GM18951 (cell line): ENCODE results near the gene POLR2A.

Experiments
- POLR2A ChIP-seq: IDR thresholded peaks from 4 replicates; pipeline ENCODE4 v1.6.1; 2011; ENCODE audit warnings: mild to moderate bottlenecking; ENCODE audit not compliant: insufficient read length, insufficient read depth; ENCODE audit errors: extremely low read depth
- in situ Hi-C: fragments of 300-500 bp; cut with MboI; formaldehyde crosslinking; loops from one replicate; pipeline ENCODE4 v1.12.0; 2022; ENCODE audit warnings: low sequenced_read_pairs, mixed read lengths, inconsistent platforms; ENCODE audit not compliant: unreplicated experiment

The POLR2A gene

GRCh38 chr17:7495906-7496434 lies 11.8 kb downstream of the POLR2A start:
- in situ Hi-C loops = no loop called here
- TF ChIP-seq POLR2A = no peak

DNA sequence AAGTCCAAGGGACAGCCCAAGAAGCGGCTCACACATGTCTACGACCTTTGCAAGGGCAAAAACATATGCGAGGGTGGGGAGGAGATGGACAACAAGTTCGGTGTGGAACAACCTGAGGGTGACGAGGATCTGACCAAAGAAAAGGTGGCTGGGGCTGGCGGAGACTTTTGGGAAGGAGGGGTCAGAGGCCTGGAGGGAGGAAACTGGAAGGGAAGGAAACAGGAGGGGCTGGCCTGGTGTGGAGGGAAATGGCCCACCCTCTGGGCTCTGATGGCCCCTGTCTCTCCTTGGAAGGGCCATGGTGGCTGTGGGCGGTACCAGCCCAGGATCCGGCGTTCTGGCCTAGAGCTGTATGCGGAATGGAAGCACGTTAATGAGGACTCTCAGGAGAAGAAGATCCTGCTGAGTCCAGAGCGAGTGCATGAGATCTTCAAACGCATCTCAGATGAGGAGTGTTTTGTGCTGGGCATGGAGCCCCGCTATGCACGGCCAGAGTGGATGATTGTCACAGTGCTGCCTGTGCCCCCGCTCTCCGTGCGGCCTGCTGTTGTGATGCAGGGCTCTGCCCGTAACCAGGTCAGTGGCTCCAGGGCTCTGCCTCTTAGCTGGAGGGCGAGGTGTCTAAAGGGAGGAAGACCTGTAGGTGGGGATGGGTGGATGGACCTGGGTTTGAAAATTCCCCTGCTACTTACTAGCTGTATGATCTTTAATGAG lies 12.5 kb downstream of the POLR2A start:
- no peak for TF ChIP-seq POLR2A
- in situ Hi-C loops = no loop called here

GRCh38 chr17:7497228-7497627 lies 13.1 kb downstream of the POLR2A start:
- in situ Hi-C loops = no loop called here
- no peak for TF ChIP-seq POLR2A

GRCh38 chr17:7497636-7498035 lies 13.5 kb downstream of the POLR2A start:
- in situ Hi-C loops = no loop called here
- TF ChIP-seq POLR2A = no peak

GRCh38 chr17:7499161-7499560 lies 15.0 kb downstream of the POLR2A start:
- in situ Hi-C loops = no loop called here
- TF ChIP-seq POLR2A = no peak

DNA sequence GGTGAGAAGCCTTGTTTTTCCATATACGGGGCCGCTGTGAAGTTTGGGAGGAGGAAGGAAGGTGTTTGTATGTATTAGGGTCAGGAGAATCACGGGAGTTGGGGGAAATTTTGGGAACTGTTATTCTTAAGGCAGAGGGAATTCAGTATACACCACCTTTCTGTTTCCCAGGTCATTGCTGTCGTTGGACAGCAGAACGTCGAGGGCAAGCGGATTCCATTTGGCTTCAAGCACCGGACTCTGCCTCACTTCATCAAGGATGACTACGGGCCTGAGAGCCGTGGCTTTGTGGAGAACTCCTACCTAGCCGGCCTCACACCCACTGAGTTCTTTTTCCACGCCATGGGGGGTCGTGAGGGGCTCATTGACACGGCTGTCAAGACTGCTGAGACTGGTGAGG lies 17.6 kb downstream of the POLR2A start:
- in situ Hi-C loops = no loop called here

DNA sequence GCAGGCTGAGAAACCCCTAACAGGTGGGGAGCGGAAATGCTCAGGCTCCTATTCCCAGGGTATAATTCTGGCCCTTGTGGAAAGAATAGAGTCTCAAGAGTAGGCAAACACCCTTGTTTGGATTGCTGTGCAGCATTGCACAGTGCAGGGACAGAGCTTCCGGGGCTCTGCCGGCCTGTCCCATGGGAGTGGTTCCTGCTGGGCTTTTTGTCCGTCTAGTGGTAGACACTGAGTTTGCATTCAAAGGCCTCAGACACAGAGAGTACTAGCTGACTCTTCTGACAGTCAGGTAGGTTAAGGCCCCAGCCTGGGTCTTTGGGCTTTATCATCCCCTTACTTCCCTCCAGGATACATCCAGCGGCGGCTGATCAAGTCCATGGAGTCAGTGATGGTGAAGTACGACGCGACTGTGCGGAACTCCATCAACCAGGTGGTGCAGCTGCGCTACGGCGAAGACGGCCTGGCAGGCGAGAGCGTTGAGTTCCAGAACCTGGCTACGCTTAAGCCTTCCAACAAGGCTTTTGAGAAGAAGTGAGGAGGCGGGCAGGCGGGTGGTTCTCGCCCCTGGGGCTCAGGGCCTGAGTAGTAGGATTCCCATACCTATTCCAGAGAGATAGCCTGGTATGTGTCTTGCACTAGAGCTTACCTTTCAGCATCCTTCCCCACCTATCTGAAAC lies 18.1 kb downstream of the POLR2A start:
- in situ Hi-C loops = no loop called here
- no peak for TF ChIP-seq POLR2A

More for the DNA sequence above, 17.6 kb downstream of the POLR2A start:
- TF ChIP-seq POLR2A = no peak

DNA sequence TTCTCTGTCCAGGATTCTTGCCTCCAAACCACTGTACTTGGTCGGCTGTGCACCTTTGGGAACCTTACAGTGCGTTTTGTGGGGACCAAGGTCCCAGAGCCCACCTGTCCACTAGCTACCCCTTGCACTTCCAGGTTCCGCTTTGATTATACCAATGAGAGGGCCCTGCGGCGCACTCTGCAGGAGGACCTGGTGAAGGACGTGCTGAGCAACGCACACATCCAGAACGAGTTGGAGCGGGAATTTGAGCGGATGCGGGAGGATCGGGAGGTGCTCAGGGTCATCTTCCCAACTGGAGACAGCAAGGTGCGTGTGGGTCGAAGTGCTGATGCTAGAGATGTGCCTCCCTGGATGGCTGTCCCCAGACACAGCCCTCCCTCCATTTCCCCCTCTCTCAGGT lies 18.8 kb downstream of the POLR2A start:
- no peak for TF ChIP-seq POLR2A
- in situ Hi-C loops = no loop called here

DNA sequence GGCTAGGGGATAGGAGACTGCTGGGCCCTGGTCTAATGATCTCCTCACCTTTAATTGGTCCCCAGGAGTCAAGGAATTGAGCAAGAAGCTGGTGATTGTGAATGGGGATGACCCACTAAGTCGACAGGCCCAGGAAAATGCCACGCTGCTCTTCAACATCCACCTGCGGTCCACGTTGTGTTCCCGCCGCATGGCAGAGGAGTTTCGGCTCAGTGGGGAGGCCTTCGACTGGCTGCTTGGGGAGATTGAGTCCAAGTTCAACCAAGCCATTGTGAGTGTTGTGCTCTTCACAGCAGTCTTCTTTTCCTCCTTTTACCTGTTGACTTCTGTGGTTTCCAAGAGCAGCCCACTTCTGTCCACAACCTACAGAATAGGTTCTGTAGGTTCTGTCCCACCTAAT lies 19.4 kb downstream of the POLR2A start:
- in situ Hi-C loops = no loop called here
- no peak for TF ChIP-seq POLR2A

DNA sequence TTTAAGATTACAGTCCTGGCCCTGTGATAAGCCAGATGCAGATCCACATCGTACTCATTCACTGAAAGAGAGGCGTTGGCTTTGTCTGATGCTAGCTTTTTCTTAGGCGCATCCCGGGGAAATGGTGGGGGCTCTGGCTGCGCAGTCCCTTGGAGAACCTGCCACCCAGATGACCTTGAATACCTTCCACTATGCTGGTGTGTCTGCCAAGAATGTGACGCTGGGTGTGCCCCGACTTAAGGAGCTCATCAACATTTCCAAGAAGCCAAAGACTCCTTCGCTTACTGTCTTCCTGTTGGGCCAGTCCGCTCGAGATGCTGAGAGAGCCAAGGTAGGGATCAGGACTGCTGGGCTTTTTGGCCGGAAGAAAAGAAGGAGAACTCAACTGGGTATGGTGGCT lies 24.0 kb downstream of the POLR2A start:
- no peak for TF ChIP-seq POLR2A
- in situ Hi-C loops = no loop called here

DNA sequence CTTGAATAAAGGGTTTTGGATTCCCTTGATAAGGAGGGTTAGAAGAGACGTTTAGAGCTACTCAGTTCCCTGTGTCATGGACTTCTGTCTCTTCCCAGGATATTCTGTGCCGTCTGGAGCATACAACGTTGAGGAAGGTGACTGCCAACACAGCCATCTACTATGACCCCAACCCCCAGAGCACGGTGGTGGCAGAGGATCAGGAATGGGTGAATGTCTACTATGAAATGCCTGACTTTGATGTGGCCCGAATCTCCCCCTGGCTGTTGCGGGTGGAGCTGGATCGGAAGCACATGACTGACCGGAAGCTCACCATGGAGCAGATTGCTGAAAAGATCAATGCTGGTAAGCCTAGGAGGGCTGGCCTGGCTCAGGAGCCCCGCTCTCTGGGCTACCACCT lies 24.7 kb downstream of the POLR2A start:
- no peak for TF ChIP-seq POLR2A
- in situ Hi-C loops = no loop called here

DNA sequence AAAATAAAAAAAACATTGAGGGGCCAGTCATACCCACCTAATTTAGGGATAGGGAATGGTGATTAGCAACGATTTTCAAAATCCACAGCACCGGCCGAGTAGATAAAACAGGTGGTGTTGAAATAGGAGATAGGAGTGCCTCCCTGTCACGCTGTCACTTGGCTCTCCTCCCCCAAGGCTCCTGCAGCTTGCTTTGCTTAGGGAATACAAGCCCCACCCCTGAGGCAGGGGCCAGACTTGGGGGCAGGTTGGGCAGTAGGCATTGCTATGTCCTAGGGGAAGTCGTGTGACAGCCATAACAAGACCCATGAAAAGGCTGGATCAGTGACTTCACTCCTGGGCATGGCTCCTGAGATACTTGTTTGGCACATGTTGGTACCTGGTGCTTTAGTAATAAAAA lies 25.8 kb downstream of the POLR2A start:
- TF ChIP-seq POLR2A = no peak
- in situ Hi-C loops = no loop called here

DNA sequence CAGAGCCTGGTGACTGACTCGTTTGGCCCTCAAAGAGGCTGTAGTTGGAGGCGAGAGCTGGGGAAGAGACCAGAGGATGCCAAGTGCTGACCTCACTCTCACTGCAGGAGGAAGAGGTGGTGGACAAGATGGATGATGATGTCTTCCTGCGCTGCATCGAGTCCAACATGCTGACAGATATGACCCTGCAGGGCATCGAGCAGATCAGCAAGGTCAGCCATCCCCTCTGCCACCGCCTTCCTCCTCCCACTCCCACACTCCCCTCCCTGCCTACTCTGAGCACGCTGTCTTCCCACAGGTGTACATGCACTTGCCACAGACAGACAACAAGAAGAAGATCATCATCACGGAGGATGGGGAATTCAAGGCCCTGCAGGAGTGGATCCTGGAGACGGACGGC lies 26.9 kb downstream of the POLR2A start:
- in situ Hi-C loops = no loop called here
- TF ChIP-seq POLR2A = no peak

- in situ Hi-C loops = no loop called here
- no peak for TF ChIP-seq POLR2A
Observed at GRCh38 chr17:7512105-7512504, 27.9 kb downstream of the POLR2A start.
